ENCODE results near the gene MTARC1. TPM values are rescaled to one million over a fixed set of nuclear protein-coding genes. Genes with fewer than 3 reads are reported as not detected.

Gene MTARC1
- total RNA-seq, 2 experiments from 2014 or later: not detected

DNA sequence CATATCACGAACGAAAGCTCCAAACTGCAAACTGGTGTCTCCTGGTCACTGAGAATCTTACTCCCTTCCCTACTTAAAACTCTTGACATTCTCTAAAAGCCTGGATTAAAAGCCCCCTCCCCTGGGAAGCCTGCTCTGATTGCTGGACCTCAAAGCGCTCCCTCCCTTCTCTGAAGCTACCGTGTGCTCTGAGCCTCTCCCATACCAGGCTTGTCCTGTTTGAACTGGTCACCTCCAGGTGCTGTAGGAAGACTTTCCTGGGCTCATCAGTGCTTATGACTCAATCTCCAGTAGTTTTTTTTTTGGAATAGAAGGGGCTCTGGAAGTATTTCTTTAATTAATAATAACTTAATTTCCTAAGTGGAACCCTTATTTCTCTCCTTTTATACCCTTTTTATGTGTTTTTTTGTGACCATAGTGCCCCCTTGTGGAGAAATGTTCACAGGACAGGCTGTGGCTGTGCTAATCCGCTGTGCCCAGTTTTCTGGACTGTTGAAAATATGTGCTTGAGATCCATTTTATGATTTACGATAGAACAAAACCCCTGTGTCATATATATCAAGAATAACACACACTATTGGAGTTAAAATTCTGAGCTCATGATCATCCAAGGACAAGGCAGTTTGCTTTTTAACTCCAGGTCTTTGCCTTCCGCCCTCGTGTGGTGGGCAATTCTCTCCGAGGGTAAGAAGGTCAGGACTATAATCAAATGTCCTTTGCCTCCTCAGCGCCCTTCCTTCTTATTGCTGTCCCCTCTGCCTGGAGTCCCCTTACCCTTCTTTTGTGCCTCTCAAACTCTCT lies 16.9 kb downstream of the MTARC1 start:
- peak; percentile 18 for DNase-seq (ENCODE audit: low spot score)
- Histone ChIP-seq H2AFZ (ENCODE audit: low read length) (no peak overlapping the region), H3K79me2 (ENCODE audit: insufficient read depth, low read depth, low read length) (no peaks in the 10 kb centered on the region), H3K4me3 (ENCODE audit: low read depth, low read length, poor library complexity, severe bottlenecking) (no peak overlapping the region), H3K9me3 (ENCODE audit: low read length) (no peaks in the 10 kb centered on the region), H3K9me2 (ENCODE audit: insufficient read depth, low read length) (no peaks in the 10 kb centered on the region), H3K4me2 (ENCODE audit: low read length) (no peak overlapping the region), H3K27ac (ENCODE audit: low read depth, low read length, poor library complexity, severe bottlenecking) (no peak overlapping the region), H3K4me1 (ENCODE audit: insufficient read depth, low read length, poor library complexity, severe bottlenecking) (no peaks in the 10 kb centered on the region), H3K36me3 (ENCODE audit: insufficient read depth, low read length) (no peaks in the 10 kb centered on the region), H4K20me1 (ENCODE audit: insufficient read depth, low read length) (no peaks in the 10 kb centered on the region)
- BruUV-seq (replicated peaks): no TSS peak
- intact Hi-C loops (cut with micrococcal nuclease; ENCODE audit: unreplicated experiment): no loop called here
- POLR2A ChIA-PET: no interaction called here
- CTCF ChIA-PET (ENCODE audit: unreplicated experiment): no interaction called here
- no peak for TF ChIP-seq EZH2phosphoT487 (IDR thresholded peaks at IDR 0.05; ENCODE audit: borderline replicate concordance, low read depth, low read length)
- TF ChIP-seq, protein P1, sequence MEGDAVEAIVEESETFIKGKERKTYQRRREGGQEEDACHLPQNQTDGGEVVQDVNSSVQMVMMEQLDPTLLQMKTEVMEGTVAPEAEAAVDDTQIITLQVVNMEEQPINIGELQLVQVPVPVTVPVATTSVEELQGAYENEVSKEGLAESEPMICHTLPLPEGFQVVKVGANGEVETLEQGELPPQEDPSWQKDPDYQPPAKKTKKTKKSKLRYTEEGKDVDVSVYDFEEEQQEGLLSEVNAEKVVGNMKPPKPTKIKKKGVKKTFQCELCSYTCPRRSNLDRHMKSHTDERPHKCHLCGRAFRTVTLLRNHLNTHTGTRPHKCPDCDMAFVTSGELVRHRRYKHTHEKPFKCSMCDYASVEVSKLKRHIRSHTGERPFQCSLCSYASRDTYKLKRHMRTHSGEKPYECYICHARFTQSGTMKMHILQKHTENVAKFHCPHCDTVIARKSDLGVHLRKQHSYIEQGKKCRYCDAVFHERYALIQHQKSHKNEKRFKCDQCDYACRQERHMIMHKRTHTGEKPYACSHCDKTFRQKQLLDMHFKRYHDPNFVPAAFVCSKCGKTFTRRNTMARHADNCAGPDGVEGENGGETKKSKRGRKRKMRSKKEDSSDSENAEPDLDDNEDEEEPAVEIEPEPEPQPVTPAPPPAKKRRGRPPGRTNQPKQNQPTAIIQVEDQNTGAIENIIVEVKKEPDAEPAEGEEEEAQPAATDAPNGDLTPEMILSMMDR (conservative IDR thresholded peaks at IDR 0.05; ENCODE audit: low read length): peak; percentile 85

DNA sequence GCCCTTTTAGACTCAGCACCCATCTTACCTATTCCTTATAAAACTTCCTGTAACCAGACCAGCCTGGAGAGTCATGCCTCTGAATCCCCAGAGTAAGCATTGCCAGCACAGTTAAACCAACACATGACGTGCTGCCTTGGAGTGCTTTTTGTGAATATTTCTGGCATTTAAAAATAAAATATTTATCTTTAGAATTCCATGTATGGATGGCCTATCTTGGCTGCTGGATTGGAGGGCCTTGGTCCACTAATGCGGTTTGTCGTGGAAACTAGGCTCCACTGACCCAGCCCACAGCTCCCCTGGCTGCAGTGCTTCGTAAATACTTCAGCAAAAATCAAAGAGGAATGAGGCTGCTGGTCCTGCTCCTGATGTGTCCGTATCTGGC lies 17.5 kb downstream of the MTARC1 start:
- no peaks in the 10 kb centered on the region for H3K79me2 ChIP-seq (ENCODE audit: insufficient read depth, low read depth, low read length)
- no peak overlapping the region for H3K4me3 ChIP-seq (ENCODE audit: low read depth, low read length, poor library complexity, severe bottlenecking)
- DNase-seq (ENCODE audit: low spot score): no peak
- H3K4me2 ChIP-seq (ENCODE audit: low read length): no peak overlapping the region
- H4K20me1 ChIP-seq (ENCODE audit: insufficient read depth, low read length): no peaks in the 10 kb centered on the region
- intact Hi-C loops (cut with micrococcal nuclease; ENCODE audit: unreplicated experiment): no loop called here
- H3K27ac ChIP-seq (ENCODE audit: low read depth, low read length, poor library complexity, severe bottlenecking): no peak overlapping the region
- no peaks in the 10 kb centered on the region for H3K9me3 ChIP-seq (ENCODE audit: low read length)
- no peaks in the 10 kb centered on the region for H3K9me2 ChIP-seq (ENCODE audit: insufficient read depth, low read length)
- TF ChIP-seq EZH2phosphoT487 (IDR thresholded peaks at IDR 0.05; ENCODE audit: borderline replicate concordance, low read depth, low read length): no peak
- TF ChIP-seq, protein P1 (conservative IDR thresholded peaks at IDR 0.05; ENCODE audit: low read length): no peak
- ChIA-PET CTCF (ENCODE audit: unreplicated experiment) (no interaction called here), POLR2A (no interaction called here)
- H2AFZ ChIP-seq (ENCODE audit: low read length): no peak overlapping the region
- BruUV-seq (replicated peaks): no TSS peak
- no peaks in the 10 kb centered on the region for H3K36me3 ChIP-seq (ENCODE audit: insufficient read depth, low read length)
- no peaks in the 10 kb centered on the region for H3K4me1 ChIP-seq (ENCODE audit: insufficient read depth, low read length, poor library complexity, severe bottlenecking)

DNA sequence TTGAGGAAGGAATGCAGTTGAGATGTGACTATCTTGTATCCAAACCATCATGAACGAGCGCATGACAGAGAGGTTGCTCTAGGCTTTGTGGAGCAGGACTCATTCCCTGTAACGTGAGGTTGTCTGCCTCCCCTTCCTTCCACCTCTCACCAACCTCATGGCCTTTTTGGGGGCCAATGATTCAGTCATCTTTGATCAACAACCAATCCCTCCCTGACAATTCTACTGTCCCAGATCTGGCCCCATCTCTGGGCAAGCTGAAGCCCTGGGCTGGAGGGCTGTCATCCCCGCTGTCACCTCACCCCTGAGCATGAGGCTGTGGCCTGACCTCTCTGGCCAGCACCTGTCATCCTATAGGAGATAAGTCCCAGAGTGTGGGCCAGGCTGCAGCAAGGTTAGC lies 19.7 kb downstream of the MTARC1 start:
- H2AFZ ChIP-seq (ENCODE audit: low read length): no peak overlapping the region
- no peaks in the 10 kb centered on the region for H3K36me3 ChIP-seq (ENCODE audit: insufficient read depth, low read length)
- H3K9me2 ChIP-seq (ENCODE audit: insufficient read depth, low read length): no peaks in the 10 kb centered on the region
- no peaks in the 10 kb centered on the region for H3K79me2 ChIP-seq (ENCODE audit: insufficient read depth, low read depth, low read length)
- intact Hi-C loops (cut with micrococcal nuclease; ENCODE audit: unreplicated experiment): no loop called here
- no peaks in the 10 kb centered on the region for H3K9me3 ChIP-seq (ENCODE audit: low read length)
- H3K27ac ChIP-seq (ENCODE audit: low read depth, low read length, poor library complexity, severe bottlenecking): no peak overlapping the region
- CTCF ChIA-PET (ENCODE audit: unreplicated experiment): no interaction called here
- no peak for DNase-seq (ENCODE audit: low spot score)
- TF ChIP-seq, protein P1 (conservative IDR thresholded peaks at IDR 0.05; ENCODE audit: low read length): no peak
- no peak for TF ChIP-seq EZH2phosphoT487 (IDR thresholded peaks at IDR 0.05; ENCODE audit: borderline replicate concordance, low read depth, low read length)
- no peaks in the 10 kb centered on the region for H3K4me1 ChIP-seq (ENCODE audit: insufficient read depth, low read length, poor library complexity, severe bottlenecking)
- H3K4me3 ChIP-seq (ENCODE audit: low read depth, low read length, poor library complexity, severe bottlenecking): no peak overlapping the region
- POLR2A ChIA-PET: interaction anchor here (1.0 kb wide), 1 partner anchor 623 kb away, joined by 3 read pairs; no protein-coding TSS in a partner anchor
- H4K20me1 ChIP-seq (ENCODE audit: insufficient read depth, low read length): no peaks in the 10 kb centered on the region
- BruUV-seq (replicated peaks): no TSS peak
- H3K4me2 ChIP-seq (ENCODE audit: low read length): no peak overlapping the region
